ENCODE data around the gene ZCCHC9.
"Not testable (repeated sequence)": the region's sequence is repeated elsewhere in the genome, so short reads cannot be mapped to it uniquely, and the experiment has no call there.

The ZCCHC9 gene

DNA sequence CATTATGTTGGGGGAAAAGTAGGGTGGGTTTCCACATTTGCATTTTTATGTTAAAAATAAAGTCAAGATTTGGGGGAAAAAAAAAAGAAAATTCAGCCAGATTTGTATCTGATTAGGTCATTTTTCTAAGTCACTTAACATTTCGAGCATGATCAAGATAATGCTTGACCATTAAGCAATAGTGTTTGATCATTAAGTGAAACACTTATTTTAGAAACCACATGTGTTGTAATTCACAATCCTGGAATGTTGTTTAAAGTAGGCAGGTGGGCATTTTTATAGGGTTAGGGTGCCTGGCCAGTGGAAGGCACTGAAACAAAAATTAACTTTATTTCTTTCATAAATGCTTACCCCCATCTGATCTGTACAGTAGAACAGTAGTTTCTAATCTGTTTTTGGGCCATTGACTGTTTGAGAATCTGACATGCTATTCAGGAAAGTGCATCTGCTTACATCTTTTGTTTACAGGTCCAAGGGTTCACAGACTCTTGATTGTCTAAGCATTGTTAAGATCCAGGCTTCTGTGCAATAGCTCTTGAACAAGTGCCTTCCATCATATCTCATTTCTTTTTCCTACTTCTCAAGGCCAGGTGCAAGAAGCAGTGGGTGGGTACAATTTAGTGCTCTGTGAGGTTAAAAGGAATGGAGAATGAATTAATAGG is 9.1 kb downstream of the ZCCHC9 start:
- no peak for DNase-seq

DNA sequence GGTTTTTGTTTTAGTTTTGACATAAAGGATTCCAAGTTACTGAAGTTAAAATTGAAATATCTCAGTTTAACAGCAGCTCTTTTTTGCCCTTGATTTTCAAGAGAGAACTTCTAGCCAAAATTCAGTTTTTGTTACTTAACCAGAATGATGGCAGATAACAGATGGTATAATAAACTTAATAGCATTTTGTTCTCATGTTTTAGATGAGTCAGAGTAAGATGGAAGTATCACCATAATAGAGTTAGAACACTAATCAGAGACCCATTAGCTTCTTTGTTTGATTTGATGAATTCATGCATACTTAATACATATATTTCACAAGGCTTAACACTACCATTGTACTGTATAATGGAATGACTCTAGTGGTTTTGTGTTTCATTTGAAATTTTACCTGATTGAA is 11.9 kb downstream of the ZCCHC9 start:
- DNase-seq = no peak

DNA sequence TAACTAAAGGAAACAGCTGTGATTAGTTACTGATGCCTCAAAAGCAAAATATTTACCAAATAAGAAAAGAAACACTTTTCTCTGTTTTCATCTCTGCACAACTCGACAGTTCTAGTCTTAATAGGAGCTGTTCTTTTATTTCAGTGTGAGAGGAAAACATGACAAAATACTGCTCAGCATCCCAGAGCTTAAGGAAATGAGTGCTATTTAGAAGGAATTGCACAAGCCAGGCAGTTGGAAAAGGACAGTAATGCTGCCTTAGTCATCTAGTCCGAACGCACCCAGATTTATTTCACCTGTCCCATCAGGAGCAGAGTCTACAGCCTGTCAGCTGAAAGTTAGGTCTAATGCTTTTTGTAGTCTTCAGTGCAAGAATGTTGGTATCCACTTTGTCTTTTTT is 12.3 kb downstream of the ZCCHC9 start:
- no peak for DNase-seq

DNA sequence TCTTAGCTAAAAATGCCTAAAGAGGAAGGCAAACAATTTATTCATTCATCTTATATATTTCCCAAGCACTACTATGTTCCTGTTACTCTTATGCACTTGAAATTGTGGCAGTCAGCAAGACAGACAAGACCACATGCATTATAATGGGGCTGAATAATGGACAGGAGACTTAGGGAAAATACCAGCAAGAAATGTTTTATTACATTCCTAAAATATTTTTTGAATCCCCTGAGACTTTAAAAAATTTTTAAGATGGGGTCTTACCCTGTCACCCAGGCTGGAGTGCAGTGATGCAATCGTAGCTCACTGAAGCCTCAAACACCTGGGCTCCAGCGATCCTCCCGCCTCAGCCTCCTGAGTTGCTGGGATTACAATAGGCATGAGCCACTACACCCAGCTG is 13.2 kb downstream of the ZCCHC9 start:
- DNase-seq = no peak

DNA sequence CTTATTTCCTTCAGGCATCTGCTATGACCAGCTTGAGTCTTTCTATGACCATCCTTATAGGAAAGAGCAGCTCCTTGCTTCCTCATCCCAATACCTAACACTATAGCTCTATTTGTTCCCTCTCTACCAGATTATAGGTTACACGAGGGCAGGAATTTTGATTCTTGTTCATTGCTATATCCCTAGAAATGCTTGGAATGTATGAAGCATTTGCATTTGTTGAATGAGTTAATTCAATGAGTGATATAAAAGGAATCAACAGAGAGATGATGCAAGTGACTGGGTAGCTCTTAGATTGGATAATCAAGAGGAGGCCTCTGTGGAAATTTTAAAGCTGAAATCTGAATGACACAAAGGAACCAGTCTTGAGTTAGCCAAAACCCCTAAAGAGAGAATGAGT is 13.9 kb downstream of the ZCCHC9 start:
- no peak for DNase-seq

DNA sequence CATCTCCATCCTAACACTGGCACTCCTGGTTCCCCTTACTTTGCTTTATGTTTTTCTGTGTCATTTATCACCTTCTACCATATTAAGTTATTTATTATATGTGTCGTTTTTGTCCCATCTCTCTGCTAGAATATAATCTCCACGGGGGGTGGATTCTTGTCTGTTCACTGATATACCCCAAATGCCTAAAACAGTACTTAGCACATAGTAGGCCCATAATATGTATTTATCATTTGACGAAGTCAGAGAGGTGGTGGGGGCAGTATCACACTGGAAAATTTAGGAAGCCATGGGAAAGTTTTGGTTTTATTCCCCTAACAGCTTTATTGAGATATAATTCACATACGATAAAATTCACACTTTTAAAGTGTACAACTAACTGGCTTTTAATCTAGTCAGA is 14.4 kb downstream of the ZCCHC9 start:
- DNase-seq = no peak

DNA sequence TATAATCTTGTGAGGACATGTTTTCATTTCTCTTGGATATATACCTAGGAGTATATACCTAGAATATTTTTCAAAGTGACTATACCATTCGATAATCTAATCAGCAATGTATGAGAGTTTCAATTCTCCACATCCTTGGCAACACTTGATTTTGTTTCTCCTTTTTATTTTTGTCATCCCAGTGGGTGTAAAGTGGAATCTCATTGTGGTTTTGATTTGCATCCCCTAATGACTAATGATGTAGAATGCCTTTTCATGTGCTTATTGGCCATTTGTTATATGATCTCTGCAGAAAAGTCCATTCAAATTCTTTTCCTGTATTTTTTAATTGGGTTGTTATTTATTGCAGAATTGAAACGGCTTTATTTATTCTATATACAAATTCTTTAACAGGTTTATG is 15.2 kb downstream of the ZCCHC9 start:
- no peak for DNase-seq

DNA sequence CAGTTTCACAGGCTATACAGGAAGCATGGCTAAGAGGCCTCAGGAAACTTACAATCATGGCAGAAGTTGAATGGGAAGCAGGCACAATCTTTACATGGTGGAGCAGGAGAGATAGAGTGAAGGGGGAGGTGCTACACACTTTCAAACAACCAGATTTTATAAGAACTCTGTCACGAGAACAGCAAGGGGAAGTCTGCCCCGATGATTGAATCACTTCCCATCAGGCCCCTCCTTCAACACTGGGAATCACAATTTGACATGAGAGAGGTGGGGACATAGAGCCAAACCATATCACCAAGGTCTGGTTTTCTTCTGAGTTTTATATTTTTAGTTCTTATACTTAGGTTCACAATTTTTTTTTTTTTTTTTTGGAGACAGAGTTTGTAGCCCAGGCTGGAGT is 16.1 kb downstream of the ZCCHC9 start:
- no peak for DNase-seq

DNA sequence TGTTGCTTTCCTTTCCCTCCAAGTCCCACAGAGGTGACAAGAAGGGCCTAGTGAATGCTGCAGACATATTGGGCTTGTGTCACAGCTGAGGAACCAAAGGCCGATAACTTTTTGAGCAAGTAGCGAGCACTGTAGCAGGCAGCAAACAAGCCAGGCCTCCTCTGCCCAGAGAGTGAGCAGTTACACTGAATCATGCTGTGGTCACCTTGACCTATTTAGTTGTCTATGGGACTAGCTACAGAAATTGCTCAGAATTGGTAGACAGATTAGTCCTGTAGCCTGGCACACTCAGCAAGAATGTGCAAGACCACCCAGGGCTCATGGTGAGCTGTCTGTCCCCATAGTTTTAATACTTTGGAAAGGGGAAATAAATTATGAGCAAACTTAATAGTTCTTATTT is 25.2 kb downstream of the ZCCHC9 start:
- no peak for DNase-seq

DNA sequence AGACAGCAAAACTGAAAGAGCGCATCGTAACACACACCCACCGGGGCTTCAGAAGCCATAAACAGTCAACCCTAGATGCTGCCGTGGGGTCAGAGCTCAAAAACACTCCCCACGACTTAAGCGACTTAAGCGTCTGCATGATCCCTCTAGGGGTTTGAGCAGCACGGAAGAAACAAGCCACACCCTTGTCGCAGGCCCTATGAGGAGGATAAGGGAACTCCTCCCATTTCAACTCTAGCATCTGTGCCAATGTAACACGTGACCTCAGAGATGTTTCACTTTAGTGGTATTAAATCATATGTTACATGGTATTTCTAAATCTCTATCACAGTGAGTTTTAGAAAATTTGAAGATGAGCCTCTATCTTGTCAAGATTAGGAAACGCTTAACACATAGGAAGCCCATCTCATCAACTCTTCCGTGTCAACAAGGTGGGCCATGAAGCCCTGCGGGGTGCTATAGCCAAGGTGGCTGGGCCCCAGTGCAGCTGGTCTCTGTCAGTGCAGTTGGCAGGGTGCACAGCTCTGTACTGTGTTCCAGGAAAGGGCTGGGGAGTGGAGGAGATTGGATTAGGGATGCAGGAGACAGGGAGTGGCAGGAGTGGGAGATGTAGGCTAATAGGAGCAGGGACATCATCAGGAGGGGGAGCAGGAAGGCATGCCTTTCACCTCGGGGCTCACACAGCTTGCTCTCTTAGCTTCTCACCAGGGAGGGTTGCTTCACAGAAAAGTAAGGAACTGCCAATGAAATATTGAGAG is 33.1 kb downstream of the ZCCHC9 start:
- DNase-seq = no peak

DNA sequence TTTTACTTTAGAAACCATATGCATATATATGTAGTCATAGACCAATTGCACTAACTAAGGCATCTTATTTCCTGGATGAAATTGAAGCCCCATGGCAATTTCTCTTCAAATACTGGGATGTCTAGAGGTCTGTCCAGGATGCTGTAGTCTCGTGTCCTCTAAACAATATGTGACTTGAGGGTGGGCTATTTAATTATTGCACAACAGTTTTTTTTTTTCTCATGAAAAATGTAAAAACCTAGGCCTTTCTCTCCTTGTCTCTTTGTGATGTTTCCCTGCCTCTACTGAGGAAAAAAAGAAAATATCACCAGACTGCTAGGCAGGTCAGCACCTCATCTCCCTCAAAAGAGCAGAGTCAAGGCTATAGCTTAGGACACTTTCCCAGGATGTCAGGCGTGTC is 34.6 kb downstream of the ZCCHC9 start:
- DNase-seq = no peak

DNA sequence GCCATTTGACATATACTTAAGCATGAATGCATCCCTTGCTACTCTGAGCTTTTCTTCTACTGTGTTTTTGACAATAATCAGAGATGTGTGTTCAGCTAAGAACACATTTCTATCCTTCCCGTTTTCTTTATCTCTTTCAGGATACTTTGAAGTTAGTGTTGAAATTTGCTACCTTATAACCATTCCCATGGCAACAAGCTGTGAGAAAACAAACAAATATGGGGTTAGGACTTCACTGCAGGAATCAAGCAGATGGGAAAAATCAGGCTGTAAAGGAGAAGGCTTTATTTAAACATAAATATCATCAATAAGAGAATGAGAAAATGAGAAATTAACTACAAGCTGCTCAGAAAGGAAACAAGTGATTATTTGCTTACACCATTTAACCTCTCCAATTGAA is 35.2 kb downstream of the ZCCHC9 start:
- no peak for DNase-seq

DNA sequence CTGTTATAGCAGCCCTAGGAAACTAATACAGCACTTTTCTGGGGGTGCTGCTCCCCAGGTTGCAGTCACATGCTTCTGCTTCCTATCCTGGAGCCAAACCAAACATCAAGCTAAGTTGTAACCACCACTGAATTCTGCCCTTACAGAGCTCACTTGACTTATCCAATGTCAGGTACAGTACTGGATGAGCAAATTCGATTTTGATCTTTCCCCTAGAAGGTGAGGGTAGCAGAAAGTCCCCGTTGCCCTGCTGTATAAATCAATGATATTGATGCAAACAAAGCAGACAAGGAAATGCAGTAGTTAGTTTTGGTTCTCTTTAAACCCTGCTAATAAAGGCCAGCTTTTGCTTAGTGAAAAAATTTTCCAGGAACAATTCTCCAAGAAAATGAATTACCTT is 36.4 kb downstream of the ZCCHC9 start:
- no peak for DNase-seq

DNA sequence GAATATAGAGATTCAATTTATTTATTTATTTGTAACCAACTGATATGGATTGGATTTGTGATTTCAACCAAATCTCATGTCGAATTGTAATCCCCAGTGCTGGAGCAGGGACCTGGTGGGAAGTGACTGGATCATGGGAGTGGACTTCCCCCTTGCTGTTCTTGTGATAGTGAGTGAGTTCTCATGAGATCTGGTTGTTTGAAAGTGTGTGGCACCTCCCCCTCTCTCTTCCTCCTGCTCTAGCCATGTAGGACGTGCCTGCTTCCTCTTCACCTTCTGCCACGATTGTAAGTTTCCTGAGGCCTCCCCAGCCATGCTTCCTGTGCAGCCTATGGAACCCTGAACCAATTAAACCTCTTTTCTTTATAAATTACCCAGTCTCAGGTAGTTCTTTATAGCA is 36.8 kb downstream of the ZCCHC9 start:
- not testable (repeated sequence) for DNase-seq

DNA sequence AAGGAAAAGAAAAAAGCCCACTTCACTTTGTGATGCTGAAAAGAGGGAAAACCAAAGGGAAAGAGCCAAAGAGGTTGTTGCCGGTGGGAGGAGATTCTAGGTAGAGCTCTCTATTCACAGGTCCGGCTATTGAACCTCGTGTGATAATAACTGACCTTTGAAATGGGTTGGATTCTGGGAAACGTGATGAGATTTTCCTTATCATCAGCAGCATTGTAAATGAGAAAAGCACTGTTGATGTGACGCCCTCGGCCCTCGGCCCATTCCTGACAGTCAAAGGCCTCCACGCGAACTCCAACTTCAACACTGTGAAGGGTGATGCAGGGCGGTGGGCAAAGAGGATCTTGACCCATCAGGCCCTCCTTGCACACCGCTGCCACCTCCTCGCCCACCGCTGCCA is 43.3 kb downstream of the ZCCHC9 start:
- DNase-seq = no peak

DNA sequence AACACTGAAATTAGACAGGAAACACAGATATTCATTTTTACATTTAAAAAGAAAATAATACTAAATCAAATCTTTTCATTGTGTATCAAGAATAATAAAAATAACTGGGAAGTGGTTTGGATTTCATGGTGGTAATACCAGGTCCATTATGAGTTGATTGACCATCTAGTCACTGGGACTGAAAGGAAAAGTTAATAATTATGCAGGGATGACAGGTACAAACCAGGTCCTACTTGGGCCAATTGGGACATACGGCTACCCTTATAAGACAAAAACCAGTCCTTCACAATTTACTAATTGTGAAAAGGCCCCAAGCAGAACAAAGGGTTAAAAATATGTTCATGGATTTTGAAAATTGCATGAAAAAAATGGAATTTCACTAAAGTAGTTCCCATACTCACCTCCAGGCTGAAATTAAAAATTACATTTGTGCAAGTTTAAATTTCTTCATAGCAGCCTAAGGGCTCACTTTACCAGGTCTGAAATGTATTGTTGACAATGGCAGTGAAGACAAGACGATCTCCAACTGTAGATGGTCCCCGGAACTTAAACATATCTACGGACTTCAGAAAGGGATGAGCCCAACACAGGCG is 44.1 kb downstream of the ZCCHC9 start:
- no peak for DNase-seq

DNA sequence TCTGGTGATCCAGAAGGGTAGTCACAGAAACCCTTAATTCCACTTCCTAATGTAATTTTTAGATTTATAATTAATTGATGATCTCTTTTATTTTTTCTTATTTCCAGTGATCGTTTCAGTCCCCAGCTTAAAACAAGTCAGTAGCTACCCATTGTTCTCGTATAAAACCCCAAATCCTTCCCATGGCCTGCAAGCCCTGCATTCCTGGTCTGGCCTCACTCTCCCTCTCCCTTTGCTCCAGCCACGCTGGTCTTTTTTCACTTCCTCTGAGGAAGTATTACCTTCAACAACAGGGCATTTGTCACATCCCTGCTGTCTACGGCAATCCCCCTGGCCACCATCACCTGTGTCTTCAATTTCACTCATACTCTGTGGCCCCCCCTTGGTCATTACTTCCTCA is 47.8 kb downstream of the ZCCHC9 start:
- no peak for DNase-seq

DNA sequence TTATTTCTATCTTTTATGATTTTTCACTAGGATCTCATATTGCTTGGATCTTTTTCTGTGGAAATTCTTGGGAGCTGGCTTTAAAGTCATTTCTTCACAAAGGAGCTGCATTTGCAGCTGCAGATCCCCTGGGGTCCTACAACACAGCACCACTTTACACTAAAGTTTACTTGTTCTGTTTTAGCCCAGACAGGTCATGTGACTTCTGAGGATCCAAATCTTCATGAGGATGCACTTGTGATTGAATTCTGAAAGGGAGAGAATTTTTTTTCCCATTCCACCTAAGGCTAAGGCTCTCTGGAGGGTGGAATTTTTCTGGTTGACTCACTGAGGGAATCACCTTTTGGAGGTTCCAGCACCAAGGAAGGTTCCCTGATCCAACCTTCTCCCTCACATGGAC is 49.1 kb downstream of the ZCCHC9 start:
- no peak for DNase-seq

DNA sequence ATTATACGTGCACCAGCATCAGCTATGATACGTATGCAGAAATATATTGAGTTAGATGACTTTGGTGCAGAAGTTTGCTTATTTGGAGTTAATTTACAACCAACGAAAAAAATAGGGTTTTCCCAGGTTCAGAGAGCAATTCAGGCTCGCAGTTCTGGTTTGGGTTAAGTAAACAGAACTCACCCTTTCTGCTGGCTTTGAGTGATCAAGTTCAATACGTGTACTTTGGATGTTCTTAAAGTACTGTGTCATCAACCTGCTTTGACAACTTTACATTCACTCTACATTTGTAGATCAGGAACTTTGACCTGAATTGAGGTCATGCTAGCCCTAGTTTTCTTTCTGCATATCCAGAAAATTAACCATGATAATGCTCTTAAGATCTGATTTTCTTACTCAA is 51.8 kb downstream of the ZCCHC9 start:
- DNase-seq = no peak

DNA sequence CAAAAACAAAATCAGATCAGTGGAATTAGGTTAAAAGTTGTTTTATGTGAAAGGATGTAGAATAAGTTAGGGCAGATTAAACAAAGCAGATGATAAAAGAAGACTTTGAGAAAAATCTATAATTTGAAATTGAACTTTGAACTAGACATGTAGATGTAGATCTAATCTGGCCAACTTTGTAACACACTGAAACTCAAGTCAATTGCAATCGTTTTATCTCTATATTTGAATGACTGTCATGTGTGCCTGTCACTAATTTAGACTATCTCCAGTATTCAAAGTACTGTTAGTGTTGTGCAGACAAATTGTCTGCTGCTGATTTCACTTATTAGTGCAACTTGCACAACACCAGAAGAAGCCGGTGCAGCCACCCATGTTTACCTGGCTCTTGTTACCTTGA is 52.7 kb downstream of the ZCCHC9 start:
- no peak for DNase-seq

DNA sequence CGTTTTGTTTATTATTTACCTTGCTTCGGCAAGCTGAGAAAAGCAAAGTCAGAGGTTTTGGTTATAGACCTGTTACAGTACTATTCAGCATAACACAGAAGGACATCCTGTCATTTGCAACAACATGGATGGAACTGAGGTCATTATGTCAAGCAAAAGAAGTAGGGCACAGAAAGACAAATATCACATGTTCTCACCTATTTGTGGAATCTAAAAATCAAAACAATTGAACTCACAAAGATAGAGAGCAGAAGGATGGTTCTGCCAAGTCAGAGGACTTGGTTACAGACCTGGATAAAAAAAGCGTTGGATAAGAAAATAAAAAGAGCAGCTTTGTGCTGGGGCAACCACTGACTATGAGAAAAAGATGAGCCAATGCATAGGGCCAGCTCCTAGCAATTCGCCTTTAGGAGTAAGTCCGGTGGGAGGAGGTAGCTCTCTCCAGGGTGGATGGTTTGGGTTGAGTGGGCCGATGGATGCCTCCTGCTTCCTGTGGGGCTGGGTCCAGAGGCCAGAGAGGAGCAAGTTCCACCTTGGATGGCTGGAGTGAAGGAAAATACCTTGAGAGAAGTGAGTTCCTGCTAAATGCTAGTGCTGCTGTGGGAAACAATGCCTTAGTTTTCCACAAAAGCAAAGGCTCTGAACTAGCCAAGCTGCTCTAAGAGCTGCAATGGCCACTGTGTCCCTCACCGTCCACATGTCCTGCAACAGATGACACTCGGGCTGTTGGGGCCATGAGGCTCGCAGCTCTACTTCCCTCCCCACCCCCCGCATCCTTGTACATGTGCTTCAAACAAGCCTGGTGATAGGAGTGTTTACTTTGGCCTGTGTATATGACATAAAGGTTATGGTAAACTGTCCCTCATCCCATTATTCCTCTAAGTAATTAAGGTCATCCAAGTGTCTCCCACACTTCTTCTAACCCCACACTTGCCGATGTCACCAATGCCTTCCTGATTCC is 54.2 kb downstream of the ZCCHC9 start:
- no peak for DNase-seq

DNA sequence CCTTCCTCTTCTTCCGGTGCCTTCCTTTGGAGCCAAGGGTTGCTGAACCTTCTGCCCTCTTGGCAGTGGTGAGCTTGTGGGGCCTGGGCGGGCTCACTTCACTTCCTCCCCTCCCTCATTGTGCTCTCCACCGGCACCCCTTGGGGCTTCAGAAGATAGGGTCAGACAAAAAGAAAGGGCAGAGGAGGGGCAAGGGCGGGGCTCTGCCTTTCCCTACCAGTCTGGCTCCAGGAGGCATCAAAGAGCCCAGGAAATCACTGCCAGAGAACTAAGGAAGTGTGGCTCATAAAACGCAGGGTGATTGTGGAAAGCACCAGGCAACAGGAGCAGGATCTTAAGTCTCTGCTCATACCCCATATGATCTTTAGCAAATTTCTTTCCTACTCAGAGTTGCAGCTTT is 57.7 kb downstream of the ZCCHC9 start:
- DNase-seq = no peak

DNA sequence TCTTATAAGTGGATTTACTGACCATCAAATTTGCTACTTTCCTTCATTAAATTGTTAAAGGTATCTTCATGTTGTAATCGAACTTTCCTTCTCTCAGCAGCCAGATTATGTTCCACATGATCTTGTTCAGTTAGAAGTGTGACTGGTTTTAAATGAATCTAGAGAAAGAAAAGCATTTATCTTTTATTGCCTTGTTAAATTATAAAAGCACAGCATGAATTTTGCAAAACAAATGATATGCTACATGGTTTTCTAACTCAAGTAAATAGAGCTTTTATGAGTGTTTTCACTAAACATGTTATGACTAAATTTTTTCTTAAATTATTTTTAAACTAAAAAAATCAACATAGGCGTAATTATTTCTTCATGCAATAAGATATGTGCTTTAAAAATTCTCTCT is 58.5 kb downstream of the ZCCHC9 start:
- no peak for DNase-seq
